ENCODE measurements around the gene SLC7A5. TPM values are rescaled to one million over a fixed set of nuclear protein-coding genes. Genes with fewer than 3 reads are reported as not detected.

SLC7A5 gene
- total and polyA plus RNA-seq, 2 of the 13 experiments (the other 11 are each of a cell fraction or from before 2014, with no cell fraction given) = 79.6 to 155 TPM

- BruUV-seq (replicated peaks) = no TSS peak
- H3K79me2 ChIP-seq (ENCODE audit: insufficient read depth, low read length) = peaks cover 79% of the 10 kb centered on the region
- no peaks in the 10 kb centered on the region for H3K27me3 ChIP-seq (ENCODE audit: control insufficient read depth in 1 of 2, insufficient read depth in 2 of 2, low read length in 2 of 2)
- peaks cover 99% of the 10 kb centered on the region for H3K4me1 ChIP-seq (ENCODE audit: insufficient read depth, low read length)
- H3K4me2 ChIP-seq (ENCODE audit: low read depth, low read length) = peak overlapping the region; percentile 73
- H3K9ac ChIP-seq (ENCODE audit: insufficient read depth, low read depth, low read length) = peak overlapping the region; percentile 79
- peak overlapping the region in 1 of 3 experiments; percentile 64; a peak in 2 of 6 replicates for H3K4me3 ChIP-seq (replicated peaks in 1 of 3; ENCODE audit: insufficient read depth in 1 of 3, low read depth in 2 of 3, low read length in 3 of 3)
- H4K20me1 ChIP-seq (ENCODE audit: insufficient read depth, low read length) = peaks cover 14% of the 10 kb centered on the region; the same call in 1 of the 2 replicates
- no peak overlapping the region for H2AFZ ChIP-seq (ENCODE audit: low read length)
- intact Hi-C loops (cut with micrococcal nuclease; ENCODE audit: unreplicated experiment) (no loop called here), in situ Hi-C loops (cut with HindIII; ENCODE audit: extremely low pct_ligation_motif_present, low pct_unique_long_range_greater_than_20kb) (no loop called here)
- FAIRE-seq = no peak
- no peak for DNase-seq (ENCODE audit: low spot score)
- no peaks in the 10 kb centered on the region for H3K9me3 ChIP-seq (ENCODE audit: low read length)
- H3K27ac ChIP-seq (ENCODE audit: extremely low read length, insufficient read depth, low read length) = peak overlapping the region; percentile 98
- WGBS (ENCODE audit: low lambda C conversion rate) = 60% methylated on average over 5 of the region's 8 CpGs
- ChIA-PET POLR2A (interaction anchor here (0.9 to 9.4 kb wide), 15 partner anchors 9 to 81 kb away, joined by 3 to 399 read pairs (median 5); partner anchors contain the start of genes KLHDC4 and SLC7A5), CTCF (ENCODE audit: low intra/inter-chr PET ratio, low total read pairs) (interaction anchor here (4.7 to 5.4 kb wide), 2 partner anchors 24 to 69 kb away, joined by 38 to 47 read pairs; no protein-coding TSS in a partner anchor)
- no peak for ATAC-seq
- H3K36me3 ChIP-seq (replicated peaks in 1 of 2; ENCODE audit: control insufficient read depth in 1 of 2, insufficient read depth in 2 of 2, low read length in 2 of 2) = peaks cover 39 to 59% of the 10 kb centered on the region in 2 experiments
- 0 out of 2 replicates have a peak, but pooled peaks have one; percentile 32 for TF ChIP-seq BORCS8-MEF2B (CRISPR knock-in tag; IDR thresholded peaks at IDR 0.05)
- 0 out of 2 replicates have a peak, but pooled peaks have one; percentile 18 for TF ChIP-seq ZFP90 (CRISPR knock-in tag; IDR thresholded peaks at IDR 0.05; ENCODE audit: borderline replicate concordance)
- TF ChIP-seq MBNL3 (CRISPR knock-in tag; conservative IDR thresholded peaks at IDR 0.05) = no peak
- 0 out of 2 replicates have a peak, but pooled peaks have one; percentile 30 for TF ChIP-seq ZNF558 (CRISPR knock-in tag; IDR thresholded peaks at IDR 0.05; ENCODE audit: borderline replicate concordance)
- TF ChIP-seq KLF6 (CRISPR knock-in tag; IDR thresholded peaks at IDR 0.05) = no peak
- TF ChIP-seq XRCC5 (optimal IDR thresholded peaks at IDR 0.05; ENCODE audit: low read length) = no peak
- TF ChIP-seq TRIM24 (CRISPR knock-in tag; IDR thresholded peaks at IDR 0.05) = no peak
- TF ChIP-seq ZNF589 (CRISPR knock-in tag; conservative IDR thresholded peaks at IDR 0.05) = 0 out of 2 replicates have a peak, but pooled peaks have one; percentile 21
- TF ChIP-seq KDM2A (CRISPR knock-in tag; IDR thresholded peaks at IDR 0.05; ENCODE audit: borderline replicate concordance, low read depth) = 0 out of 2 replicates have a peak, but pooled peaks have one; percentile 23
- TF ChIP-seq ZSCAN21 (CRISPR knock-in tag; IDR thresholded peaks at IDR 0.05; ENCODE audit: borderline replicate concordance) = 0 out of 2 replicates have a peak, but pooled peaks have one; percentile 6
- TF ChIP-seq TEAD3 (CRISPR knock-in tag; optimal IDR thresholded peaks at IDR 0.05; ENCODE audit: borderline replicate concordance) = peak; percentile 25
- TF ChIP-seq GATAD1 (CRISPR knock-in tag; IDR thresholded peaks at IDR 0.05) = no peak
- TF ChIP-seq MXD1 (CRISPR knock-in tag; IDR thresholded peaks at IDR 0.05) = no peak
- peak; percentile 56; the same call in 1 of the 2 replicates for TF ChIP-seq SP4 (CRISPR knock-in tag; IDR thresholded peaks at IDR 0.05)
- TF ChIP-seq ZNF747 (CRISPR knock-in tag; IDR thresholded peaks at IDR 0.05; ENCODE audit: borderline replicate concordance) = peak; percentile 41; the same call in 1 of the 2 replicates
- TF ChIP-seq THAP9 (CRISPR knock-in tag; IDR thresholded peaks at IDR 0.05; ENCODE audit: borderline replicate concordance) = peak; percentile 41; the same call in 1 of the 2 replicates
- 0 out of 2 replicates have a peak, but pooled peaks have one; percentile 39 for TF ChIP-seq ZNF740 (CRISPR knock-in tag; IDR thresholded peaks at IDR 0.05)
- no peak for TF ChIP-seq ZNF792 (CRISPR knock-in tag; IDR thresholded peaks at IDR 0.05)
- no peak for TF ChIP-seq TARDBP (CRISPR knock-in tag; IDR thresholded peaks at IDR 0.05)
Measured at GRCh38 chr16:87847467-87847784, 21.9 kb downstream of the SLC7A5 start.
